OCI-LY1 (cell line): Measurements from ENCODE around the gene ANXA6.

Source experiments
- H2AFZ ChIP-seq: fragments of 200-600 bp; sonication (generic), shearing (Covaris generic); 2 replicates; pipeline ENCODE4 v1.6.0; 2014; ENCODE audit warnings: antibody characterized with exemption, mild to moderate bottlenecking, low read length
- H3F3A ChIP-seq: fragments of 200-600 bp; sonication (generic), shearing (Covaris generic); 2 replicates; pipeline ENCODE4 v1.6.0; 2014; ENCODE audit warnings: mild to moderate bottlenecking, antibody characterized with exemption, low read length, moderate library complexity; ENCODE audit not compliant: insufficient read depth
- H3K27ac ChIP-seq: fragments of 200-600 bp; sonication (generic); 2 replicates; pipeline ENCODE4 v1.5.1; 2014; ENCODE audit warnings: low read length, mixed run types, mild to moderate bottlenecking, low read depth; ENCODE audit not compliant: poor library complexity, severe bottlenecking
- H3K27me3 ChIP-seq: fragments of 200-600 bp; sonication (generic); 2 replicates; pipeline ENCODE4 v1.6.0; 2014; ENCODE audit warnings: antibody characterized with exemption, mild to moderate bottlenecking, low read length, moderate library complexity; ENCODE audit not compliant: insufficient read depth
- H3K36me3 ChIP-seq: fragments of 200-600 bp; sonication (generic); 2 replicates; pipeline ENCODE4 v1.6.1; 2014; ENCODE audit warnings: mild to moderate bottlenecking, antibody characterized with exemption, low read length, moderate library complexity, mixed read lengths; ENCODE audit not compliant: insufficient read depth
- H3K4me1 ChIP-seq: fragments of 200-600 bp; sonication (generic); 2 replicates; pipeline ENCODE4 v1.5.1; 2014; ENCODE audit warnings: mild to moderate bottlenecking, low read length, moderate library complexity; ENCODE audit not compliant: insufficient read depth, severe bottlenecking
- H3K4me2 ChIP-seq: fragments of 200-600 bp; sonication (generic), shearing (Covaris generic); 2 replicates; pipeline ENCODE4 v1.6.1; 2014; ENCODE audit warnings: low read length
- H3K4me3 ChIP-seq: fragments of 200-600 bp; sonication (generic); 2 replicates; pipeline ENCODE4 v1.5.1; 2014; ENCODE audit warnings: low read length, low read depth, mild to moderate bottlenecking, mixed read lengths; ENCODE audit not compliant: poor library complexity, severe bottlenecking
- H3K79me2 ChIP-seq: fragments of 200-600 bp; shearing (Covaris generic); 2 replicates; pipeline ENCODE4 v1.6.1; 2016; ENCODE audit warnings: mixed run types, low read length, mixed read lengths; ENCODE audit not compliant: insufficient read depth
- H3K9ac ChIP-seq: fragments of 200-600 bp; sonication (generic), shearing (Covaris generic); 2 replicates; pipeline ENCODE4 v1.6.1; 2014; ENCODE audit warnings: mild to moderate bottlenecking, low read length, mixed read lengths
- H3K9me2 ChIP-seq: fragments of 200-600 bp; sonication (generic), shearing (Covaris generic); 2 replicates; pipeline ENCODE4 v1.6.1; 2014; ENCODE audit warnings: low read depth, mild to moderate bottlenecking, low read length, mixed read lengths
- H3K9me3 ChIP-seq: fragments of 200-600 bp; shearing (Covaris generic); 2 replicates; pipeline ENCODE4 v1.6.1; 2014; ENCODE audit warnings: low read length, mixed read lengths
- H4K20me1 ChIP-seq: fragments of 200-600 bp; sonication (generic), shearing (Covaris generic); 2 replicates; pipeline ENCODE4 v1.6.0; 2016; ENCODE audit warnings: mild to moderate bottlenecking, low read length; ENCODE audit not compliant: insufficient read depth
- EZH2 ChIP-seq: fragments of 200-600 bp; sonication (generic), shearing (Covaris generic); IDR thresholded peaks from 2 replicates; pipeline ENCODE4 v1.8.0; 2017; ENCODE audit warnings: borderline replicate concordance, mixed run types, mild to moderate bottlenecking, antibody characterized with exemption, low read length, moderate library complexity, mixed read lengths
- TF ChIP-seq, protein P1 (sequence below): fragments of 200-600 bp; sonication (generic), shearing (Covaris generic); IDR thresholded peaks from 2 replicates; pipeline ENCODE4 v1.5.1; 2017; ENCODE audit warnings: mild to moderate bottlenecking, antibody characterized with exemption, low read length, moderate library complexity, mixed read lengths

Gene ANXA6

DNA sequence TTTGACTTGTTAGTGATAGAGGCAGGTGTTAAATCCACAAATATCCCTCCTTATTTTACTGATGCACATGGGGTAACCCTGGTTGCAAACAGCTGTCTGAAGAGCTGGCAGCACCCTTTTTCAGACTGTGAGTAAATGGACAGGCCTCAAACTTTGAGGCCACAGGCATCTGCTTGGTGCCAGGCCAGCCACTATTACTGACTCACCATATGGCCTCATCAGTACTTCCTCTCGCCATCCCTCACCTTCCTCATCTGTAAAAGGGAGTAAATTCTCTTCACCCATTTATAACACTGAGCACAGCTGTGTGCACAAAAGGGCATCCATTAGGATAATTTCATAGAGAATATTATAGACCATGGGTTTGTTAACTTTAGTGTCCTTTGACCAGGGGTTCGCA is 64.8 kb downstream of the ANXA6 start:
- no peaks in the 10 kb centered on the region for H3K27me3 ChIP-seq
- no peaks in the 10 kb centered on the region for H3K9me3 ChIP-seq
- H3K4me1 ChIP-seq = peaks cover 38% of the 10 kb centered on the region
- TF ChIP-seq, protein P1, sequence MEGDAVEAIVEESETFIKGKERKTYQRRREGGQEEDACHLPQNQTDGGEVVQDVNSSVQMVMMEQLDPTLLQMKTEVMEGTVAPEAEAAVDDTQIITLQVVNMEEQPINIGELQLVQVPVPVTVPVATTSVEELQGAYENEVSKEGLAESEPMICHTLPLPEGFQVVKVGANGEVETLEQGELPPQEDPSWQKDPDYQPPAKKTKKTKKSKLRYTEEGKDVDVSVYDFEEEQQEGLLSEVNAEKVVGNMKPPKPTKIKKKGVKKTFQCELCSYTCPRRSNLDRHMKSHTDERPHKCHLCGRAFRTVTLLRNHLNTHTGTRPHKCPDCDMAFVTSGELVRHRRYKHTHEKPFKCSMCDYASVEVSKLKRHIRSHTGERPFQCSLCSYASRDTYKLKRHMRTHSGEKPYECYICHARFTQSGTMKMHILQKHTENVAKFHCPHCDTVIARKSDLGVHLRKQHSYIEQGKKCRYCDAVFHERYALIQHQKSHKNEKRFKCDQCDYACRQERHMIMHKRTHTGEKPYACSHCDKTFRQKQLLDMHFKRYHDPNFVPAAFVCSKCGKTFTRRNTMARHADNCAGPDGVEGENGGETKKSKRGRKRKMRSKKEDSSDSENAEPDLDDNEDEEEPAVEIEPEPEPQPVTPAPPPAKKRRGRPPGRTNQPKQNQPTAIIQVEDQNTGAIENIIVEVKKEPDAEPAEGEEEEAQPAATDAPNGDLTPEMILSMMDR = no peak
- peak overlapping the region; percentile 80 for H3K27ac ChIP-seq
- H3K36me3 ChIP-seq = no peaks in the 10 kb centered on the region
- no peaks in the 10 kb centered on the region for H3K79me2 ChIP-seq
- H3K4me3 ChIP-seq = no peak overlapping the region
- no peaks in the 10 kb centered on the region for H3K9me2 ChIP-seq
- H3K9ac ChIP-seq = no peak overlapping the region; the same call in 1 of the 2 replicates
- no peak overlapping the region; the same call in 1 of the 2 replicates for H3K4me2 ChIP-seq
- no peak overlapping the region for H2AFZ ChIP-seq
- H3F3A ChIP-seq = no peaks in the 10 kb centered on the region
- no peaks in the 10 kb centered on the region for H4K20me1 ChIP-seq

DNA sequence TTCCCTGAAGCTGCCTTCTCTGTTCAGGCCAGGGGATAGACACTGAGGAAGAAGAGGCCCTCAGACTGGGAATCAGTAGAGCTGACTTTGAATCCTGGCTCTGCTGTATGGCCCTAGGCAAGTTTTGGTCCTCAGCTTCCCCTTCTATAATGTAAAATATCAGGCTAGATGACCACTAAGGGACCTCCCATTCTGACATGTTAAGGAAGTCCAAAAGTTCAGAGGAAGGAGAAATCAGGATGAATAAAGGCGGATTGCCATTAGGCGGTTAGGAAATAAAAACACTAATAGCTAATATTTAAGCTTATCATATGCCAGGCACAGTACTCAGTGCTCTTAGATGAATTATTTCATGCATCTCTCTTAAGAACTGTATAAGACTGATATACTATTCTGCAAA is 67.9 kb downstream of the ANXA6 start:
- no peak overlapping the region for H3K27ac ChIP-seq
- no peak overlapping the region for H3K9ac ChIP-seq
- H3K9me2 ChIP-seq = no peaks in the 10 kb centered on the region
- H3K4me1 ChIP-seq = peaks cover 52% of the 10 kb centered on the region
- no peak overlapping the region for H3K4me3 ChIP-seq
- TF ChIP-seq EZH2 = no peak
- H3K27me3 ChIP-seq = no peaks in the 10 kb centered on the region
- H3K9me3 ChIP-seq = no peaks in the 10 kb centered on the region
- no peaks in the 10 kb centered on the region for H3K79me2 ChIP-seq
- no peaks in the 10 kb centered on the region for H3F3A ChIP-seq
- H2AFZ ChIP-seq = no peak overlapping the region
- no peak overlapping the region for H3K4me2 ChIP-seq
- no peaks in the 10 kb centered on the region for H3K36me3 ChIP-seq
- no peaks in the 10 kb centered on the region for H4K20me1 ChIP-seq

DNA sequence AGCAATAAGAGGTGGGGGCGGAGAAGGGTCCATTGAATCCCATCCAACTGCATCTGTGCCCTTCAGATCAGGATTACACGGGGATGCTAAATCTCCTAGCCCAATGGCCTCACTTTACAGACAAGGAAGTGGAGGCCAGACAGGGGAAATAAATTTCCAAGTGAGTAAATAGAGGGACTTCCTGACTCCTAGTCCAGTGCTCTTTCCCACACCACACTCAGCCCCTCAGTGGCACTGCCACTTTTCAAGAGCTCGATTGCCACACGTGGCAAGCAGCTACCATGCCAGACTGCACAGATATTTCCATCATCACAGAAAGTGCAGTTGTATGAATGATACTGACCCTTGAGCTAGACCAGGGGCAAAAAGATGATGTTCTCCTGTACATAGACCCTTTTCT is 68.6 kb downstream of the ANXA6 start:
- peaks cover 47% of the 10 kb centered on the region for H3K4me1 ChIP-seq
- H3K27me3 ChIP-seq = no peaks in the 10 kb centered on the region
- no peaks in the 10 kb centered on the region for H3K36me3 ChIP-seq
- H2AFZ ChIP-seq = no peak overlapping the region
- H3K4me3 ChIP-seq = no peak overlapping the region
- H4K20me1 ChIP-seq = no peaks in the 10 kb centered on the region
- no peak overlapping the region for H3K27ac ChIP-seq
- H3K4me2 ChIP-seq = no peak overlapping the region
- no peaks in the 10 kb centered on the region for H3K9me3 ChIP-seq
- H3F3A ChIP-seq = no peaks in the 10 kb centered on the region
- no peaks in the 10 kb centered on the region for H3K9me2 ChIP-seq
- no peak for TF ChIP-seq EZH2
- TF ChIP-seq, protein P1 = no peak
- H3K79me2 ChIP-seq = no peaks in the 10 kb centered on the region
- no peak overlapping the region for H3K9ac ChIP-seq

DNA sequence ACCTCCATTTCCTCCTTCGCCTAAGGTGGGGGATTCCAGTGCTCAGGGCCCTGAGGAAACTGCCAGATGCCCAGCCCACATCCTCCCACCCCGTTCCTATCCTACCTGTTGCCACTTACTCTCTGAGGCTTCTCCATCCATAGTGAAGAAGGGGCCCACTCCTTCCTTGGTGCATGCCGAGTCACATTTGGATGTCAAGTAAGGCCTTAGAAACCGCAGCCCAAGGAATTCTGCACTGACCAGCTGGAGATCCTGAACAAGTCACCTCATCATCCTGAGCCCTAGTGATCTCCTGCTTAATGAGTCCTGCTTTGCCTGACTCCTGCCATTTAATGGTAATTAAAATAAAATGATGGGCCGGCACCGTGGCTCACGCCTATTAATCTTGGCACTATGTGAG is 70.1 kb downstream of the ANXA6 start:
- Histone ChIP-seq H3F3A (no peaks in the 10 kb centered on the region), H3K27me3 (no peaks in the 10 kb centered on the region), H3K9me3 (no peaks in the 10 kb centered on the region), H3K79me2 (no peaks in the 10 kb centered on the region), H3K9ac (peak overlapping the region; percentile 71; the same call in 1 of the 2 replicates), H3K27ac (peak overlapping the region; percentile 54), H4K20me1 (no peaks in the 10 kb centered on the region), H3K4me2 (peak overlapping the region; percentile 67; the same call in 1 of the 2 replicates), H2AFZ (no peak overlapping the region), H3K9me2 (no peaks in the 10 kb centered on the region), H3K4me3 (peak overlapping the region; percentile 61), H3K36me3 (no peaks in the 10 kb centered on the region), H3K4me1 (peaks cover 46% of the 10 kb centered on the region)
- TF ChIP-seq, protein P1 = no peak
- no peak for TF ChIP-seq EZH2
